HEK293 (cell line): Measurements from ENCODE around the gene PDGFB.

Experiments
- CTCF ChIA-PET: fragments of 350-600 bp; formaldehyde crosslinking; extraction: SDS; loops from one replicate; lab custom pipeline; 2021; ENCODE audit warnings: antibody characterized with exemption; lab: Yijun Ruan, JAX
- POLR2A ChIA-PET: fragments of 300-600 bp; formaldehyde crosslinking; extraction: SDS; loops from one replicate; lab custom pipeline; 2020; ENCODE audit warnings: antibody characterized with exemption, inconsistent platforms; lab: Yijun Ruan, JAX
- H3K27ac ChIP-seq: fragments of 200-500 bp; sonication (Bioruptor generic); 2 replicates; pipeline ENCODE4 v1.5.1; 2014; ENCODE audit warnings: low read depth, low read length, control low read depth, inconsistent platforms; ENCODE audit errors: extremely low read depth
- H3K36me3 ChIP-seq, 2 experiments: fragments of 200-500 bp in 1 of 2; sonication (Bioruptor generic) in 1 of 2; 1 replicate in 1 of 2; 2 replicates in 1 of 2; pipeline ENCODE4 v1.5.1; 2014 to 2017; ENCODE audit warnings: inconsistent platforms in 2 of 2, low read length in 2 of 2; ENCODE audit not compliant: control insufficient read depth in 2 of 2, insufficient read depth in 1 of 2
- H3K4me1 ChIP-seq: fragments of 200-500 bp; sonication (Bioruptor generic); 2 replicates; pipeline ENCODE4 v1.5.1; 2014; ENCODE audit warnings: mild to moderate bottlenecking, low read length, inconsistent platforms; ENCODE audit not compliant: control insufficient read depth, insufficient read depth
- H3K4me3 ChIP-seq: 2 replicates; pipeline ENCODE4 v1.5.1; 2011; ENCODE audit warnings: low read depth, mild to moderate bottlenecking, control low read depth, low read length, moderate library complexity
- H3K9me3 ChIP-seq: fragments of 200-500 bp; sonication (Bioruptor generic); 2 replicates; pipeline ENCODE4 v1.5.1; 2014; ENCODE audit warnings: low read depth, low read length, inconsistent platforms; ENCODE audit not compliant: control insufficient read depth, insufficient read depth
- BCL11A ChIP-seq: fragments of 450-650 bp; formaldehyde crosslinking; IDR thresholded peaks from 2 replicates; pipeline ENCODE4 v1.5.1; 2016; ENCODE audit warnings: low read depth, missing biosample characterization, missing genetic modification characterization
- BCL6B ChIP-seq: fragments of 450-650 bp; formaldehyde crosslinking; IDR thresholded peaks from 2 replicates; pipeline ENCODE4 v1.5.1; 2017; ENCODE audit warnings: missing biosample characterization, missing genetic modification characterization
- SCRT2 ChIP-seq: fragments of 450-650 bp; formaldehyde crosslinking; IDR thresholded peaks from 2 replicates; pipeline ENCODE4 v1.5.1; 2016; ENCODE audit warnings: missing biosample characterization, missing genetic modification characterization
- SETDB1 ChIP-seq: IDR thresholded peaks from one replicate; pipeline ENCODE4 v1.6.1; 2017; ENCODE audit warnings: mild to moderate bottlenecking, low read length, moderate library complexity, mixed read lengths; ENCODE audit not compliant: insufficient read length
- YY1 ChIP-seq: fragments of 450-650 bp; formaldehyde crosslinking; IDR thresholded peaks from 2 replicates; pipeline ENCODE4 v1.5.1; 2018; ENCODE audit warnings: missing biosample characterization, missing genetic modification characterization
- ZBTB11 ChIP-seq: fragments of 450-650 bp; formaldehyde crosslinking; conservative IDR thresholded peaks from 2 replicates; pipeline ENCODE4 v1.5.1; 2016; ENCODE audit warnings: low read depth, missing biosample characterization, missing genetic modification characterization
- ZNF121 ChIP-seq: fragments of 450-650 bp; formaldehyde crosslinking; IDR thresholded peaks from 2 replicates; pipeline ENCODE4 v1.5.1; 2016; ENCODE audit warnings: missing biosample characterization, missing genetic modification characterization
- ZNF132 ChIP-seq: fragments of 450-650 bp; formaldehyde crosslinking; IDR thresholded peaks from 2 replicates; pipeline ENCODE4 v1.5.1; 2017; ENCODE audit warnings: missing biosample characterization, missing genetic modification characterization, borderline replicate concordance
- ZNF146 ChIP-seq: fragments of 450-650 bp; formaldehyde crosslinking; IDR thresholded peaks from 2 replicates; pipeline ENCODE4 v1.5.1; 2016; ENCODE audit warnings: missing biosample characterization, missing genetic modification characterization
- ZNF169 ChIP-seq: fragments of 450-650 bp; formaldehyde crosslinking; IDR thresholded peaks from 2 replicates; pipeline ENCODE4 v1.5.1; 2016; ENCODE audit warnings: missing biosample characterization, missing genetic modification characterization
- ZNF175 ChIP-seq: fragments of 450-650 bp; formaldehyde crosslinking; IDR thresholded peaks from 2 replicates; pipeline ENCODE4 v1.5.1; 2016; ENCODE audit warnings: missing biosample characterization, missing genetic modification characterization
- ZNF19 ChIP-seq: fragments of 450-650 bp; formaldehyde crosslinking; IDR thresholded peaks from 2 replicates; pipeline ENCODE4; 2016; ENCODE audit warnings: missing biosample characterization, missing genetic modification characterization, low read depth
- ZNF274 ChIP-seq, 2 experiments: fragments of 200-500 bp in 1 of 2; fragments of 450-650 bp in 1 of 2; sonication (Bioruptor generic) in 1 of 2; formaldehyde crosslinking in 1 of 2; IDR thresholded peaks; 2 replicates each; pipeline versions ENCODE4 v1.5.1 to v1.6.1; 2014 to 2016; ENCODE audit warnings: borderline replicate concordance in 1 of 2, inconsistent platforms in 1 of 2, low read length in 1 of 2, missing biosample characterization in 1 of 2, missing genetic modification characterization in 1 of 2
- ZNF488 ChIP-seq: fragments of 450-650 bp; formaldehyde crosslinking; IDR thresholded peaks from 2 replicates; pipeline ENCODE4 v1.5.1; 2016; ENCODE audit warnings: missing biosample characterization, missing genetic modification characterization
- ZNF623 ChIP-seq: fragments of 450-650 bp; formaldehyde crosslinking; IDR thresholded peaks from 2 replicates; pipeline ENCODE4 v1.5.1; 2016; ENCODE audit warnings: missing biosample characterization, missing genetic modification characterization
- ZNF664 ChIP-seq: fragments of 450-650 bp; formaldehyde crosslinking; IDR thresholded peaks from 2 replicates; pipeline ENCODE4 v1.5.1; 2016; ENCODE audit warnings: missing biosample characterization, missing genetic modification characterization
- ZNF677 ChIP-seq: fragments of 450-650 bp; IDR thresholded peaks from 2 replicates; pipeline ENCODE4 v1.5.0; 2018; ENCODE audit warnings: missing biosample characterization, mild to moderate bottlenecking, missing genetic modification characterization, moderate library complexity
- ZNF785 ChIP-seq: fragments of 450-650 bp; formaldehyde crosslinking; IDR thresholded peaks from 2 replicates; pipeline ENCODE4 v1.5.1; 2016; ENCODE audit warnings: missing biosample characterization, missing genetic modification characterization
- ZNF791 ChIP-seq: fragments of 450-650 bp; formaldehyde crosslinking; IDR thresholded peaks from 2 replicates; pipeline ENCODE4 v1.5.1; 2016; ENCODE audit warnings: missing biosample characterization, missing genetic modification characterization
- ZSCAN16 ChIP-seq: fragments of 450-650 bp; formaldehyde crosslinking; IDR thresholded peaks from 2 replicates; pipeline ENCODE4 v1.5.1; 2016; ENCODE audit warnings: missing biosample characterization, missing genetic modification characterization

PDGFB gene

GRCh38 chr22:39179401-39179827 is 65.4 kb downstream of the PDGFB start:
- no peaks in the 10 kb centered on the region for H3K9me3 ChIP-seq
- H3K4me1 ChIP-seq, result peaks cover 6% of the 10 kb centered on the region
- no peak overlapping the region for H3K27ac ChIP-seq
- CTCF ChIA-PET, result interaction anchor here (0.6 to 1.8 kb wide), 6 partner anchors 8 to 410 kb away, joined by 3 to 10 read pairs (median 3); no protein-coding TSS in a partner anchor
- H3K36me3 ChIP-seq, result no peaks in the 10 kb centered on the region
- no peak overlapping the region for H3K4me3 ChIP-seq
- TF ChIP-seq ZNF132 (tag by site-specific recombination), result no peak
- TF ChIP-seq YY1 (tag by site-specific recombination), result no peak
- no peak for TF ChIP-seq SETDB1
- no peak for TF ChIP-seq ZNF274 (IDR thresholded peaks at IDR 0.05; ENCODE audit: low read length)
- TF ChIP-seq ZNF274 (tag by site-specific recombination; IDR thresholded peaks at IDR 0.05; ENCODE audit: borderline replicate concordance), result no peak
- no peak for TF ChIP-seq ZNF623
- no peak for TF ChIP-seq ZNF791 (tag by site-specific recombination)
- no peak for TF ChIP-seq BCL11A
- POLR2A ChIA-PET, result interaction anchor here (0.5 to 1.3 kb wide), 4 partner anchors 65 to 141 kb away, joined by 3 to 4 read pairs (median 3); no protein-coding TSS in a partner anchor

GRCh38 chr22:39178206-39179111 is 66.3 kb downstream of the PDGFB start:
- TF ChIP-seq ZNF146 (tag by site-specific recombination) (peak; percentile 75), SCRT2 (tag by site-specific recombination) (no peak), ZNF121 (tag by site-specific recombination) (peak; percentile 79; the same call in 1 of the 2 replicates)
- TF ChIP-seq, all 188 proteins: peak for 2
- Histone ChIP-seq H3K4me1 (peaks cover 10% of the 10 kb centered on the region), H3K9me3 (no peaks in the 10 kb centered on the region), H3K4me3 (no peak overlapping the region), H3K36me3 (no peaks in the 10 kb centered on the region), H3K27ac (no peak overlapping the region)
- CTCF ChIA-PET, result interaction anchor here (0.6 to 1.8 kb wide), 4 partner anchors 7 to 409 kb away, joined by 3 to 10 read pairs (median 4); no protein-coding TSS in a partner anchor
- POLR2A ChIA-PET, result interaction anchor here (1.3 kb wide), 1 partner anchor 133 kb away, joined by 4 read pairs; no protein-coding TSS in a partner anchor

- H3K36me3 ChIP-seq, result no peaks in the 10 kb centered on the region
- no peaks in the 10 kb centered on the region for H3K9me3 ChIP-seq
- TF ChIP-seq ZNF785 (tag by site-specific recombination), result no peak
- no peak for TF ChIP-seq ZNF175
- no peak for TF ChIP-seq ZNF169 (tag by site-specific recombination)
- TF ChIP-seq ZSCAN16, result no peak
- TF ChIP-seq ZNF677 (tag by site-specific recombination), result no peak
- peaks cover 10% of the 10 kb centered on the region for H3K4me1 ChIP-seq
- no peak overlapping the region for H3K4me3 ChIP-seq
- no peak overlapping the region for H3K27ac ChIP-seq
- ChIA-PET CTCF (interaction anchor here (1.1 to 1.4 kb wide), 2 partner anchors 38 to 133 kb away, joined by 3 read pairs; no protein-coding TSS in a partner anchor), POLR2A (interaction anchor here (10.8 kb wide), 1 partner anchor 139 kb away, joined by 119 read pairs; the partner anchor contains the start of gene RPL3)
These were observed 67.0 kb downstream of the PDGFB start for GRCh38 chr22:39177791-39178190.

- CTCF ChIA-PET, result interaction anchor here (1.1 to 1.4 kb wide), 2 partner anchors 38 to 133 kb away, joined by 3 read pairs; no protein-coding TSS in a partner anchor
- no peak overlapping the region for H3K27ac ChIP-seq
- POLR2A ChIA-PET, result interaction anchor here (10.8 kb wide), 1 partner anchor 140 kb away, joined by 119 read pairs; the partner anchor contains the start of gene RPL3
- no peaks in the 10 kb centered on the region for H3K9me3 ChIP-seq
- peaks cover 10% of the 10 kb centered on the region for H3K4me1 ChIP-seq
- no peak overlapping the region for H3K4me3 ChIP-seq
- H3K36me3 ChIP-seq, result no peaks in the 10 kb centered on the region
- TF ChIP-seq ZNF146 (tag by site-specific recombination), result no peak
- no peak for TF ChIP-seq BCL6B (tag by site-specific recombination)
- no peak for TF ChIP-seq ZNF664
- no peak for TF ChIP-seq ZNF488 (tag by site-specific recombination)
- no peak for TF ChIP-seq ZNF19 (tag by site-specific recombination)
- TF ChIP-seq ZBTB11 (tag by site-specific recombination), result no peak
These were observed 67.4 kb downstream of the PDGFB start for GRCh38 chr22:39177456-39177775.
